CD4-positive, alpha-beta T cell treated with Interleukin-1 beta for 1 hour (primary cell): ENCODE data around the gene TIMM50.
"Not testable (repeated sequence)": the region's sequence is repeated elsewhere in the genome, so short reads cannot be mapped to it uniquely, and the experiment has no call there.

Experiments used
- DNase-seq, 2 donors: peaks; one replicate each; pipeline ENCODE4 v3.0.0-alpha.2; 2020 to 2022

Gene TIMM50

GRCh38 chr19:39480337-39481228 lies at the start of gene TIMM50:
Gene TIMM50, plus strand, starts transcription at chr19:39480838. Its CDS starts 16 bp downstream, at chr19:39480854.
- DNase-seq = peak; percentile 94 to 97

- DNase-seq = no peak
Measured at GRCh38 chr19:39432677-39433025, 48.0 kb upstream of the TIMM50 start.

DNA sequence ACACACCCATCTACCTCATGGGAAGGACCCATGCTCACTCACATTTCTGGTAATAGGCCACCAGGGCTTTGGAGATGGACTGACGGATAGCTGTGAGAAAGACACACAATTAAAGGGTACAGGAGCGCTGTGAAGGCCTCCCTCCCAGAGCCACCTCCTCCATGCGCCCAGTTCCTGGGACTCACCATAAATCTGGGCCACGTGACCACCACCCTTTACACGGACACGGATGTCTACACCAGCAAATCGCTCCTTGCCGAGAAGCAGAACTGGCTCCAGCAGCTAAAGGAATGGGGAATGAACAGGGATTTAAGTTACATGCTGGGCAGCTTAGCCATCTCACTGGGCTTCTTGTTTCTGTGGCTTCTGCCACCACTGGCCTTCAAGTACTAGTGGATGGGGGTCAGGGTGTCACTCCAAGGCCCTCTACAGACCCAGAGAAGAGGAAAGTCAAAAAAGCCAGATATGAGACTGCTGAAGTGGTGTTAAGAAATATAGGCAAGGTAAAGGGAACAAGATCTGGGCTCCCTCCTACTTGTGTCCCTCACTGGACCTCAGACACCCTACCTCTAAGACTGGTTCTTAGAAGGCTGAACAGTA lies 47.1 kb upstream of the TIMM50 start:
- no peak for DNase-seq

- DNase-seq = no peak
Measured at GRCh38 chr19:39434123-39435076, 46.2 kb upstream of the TIMM50 start.

- peak; percentile 99 for DNase-seq
Measured at GRCh38 chr19:39435499-39436349, 44.9 kb upstream of the TIMM50 start, which contains the start of gene RPS16. Gene RPS16, minus strand, starts transcription at chr19:39435949. Its CDS starts 54 bp downstream, at chr19:39435895.

GRCh38 chr19:39436350-39436716 lies 44.3 kb upstream of the TIMM50 start:
- no peak for DNase-seq

- DNase-seq = no peak
Measured at GRCh38 chr19:39438270-39438934, 42.2 kb upstream of the TIMM50 start.

DNA sequence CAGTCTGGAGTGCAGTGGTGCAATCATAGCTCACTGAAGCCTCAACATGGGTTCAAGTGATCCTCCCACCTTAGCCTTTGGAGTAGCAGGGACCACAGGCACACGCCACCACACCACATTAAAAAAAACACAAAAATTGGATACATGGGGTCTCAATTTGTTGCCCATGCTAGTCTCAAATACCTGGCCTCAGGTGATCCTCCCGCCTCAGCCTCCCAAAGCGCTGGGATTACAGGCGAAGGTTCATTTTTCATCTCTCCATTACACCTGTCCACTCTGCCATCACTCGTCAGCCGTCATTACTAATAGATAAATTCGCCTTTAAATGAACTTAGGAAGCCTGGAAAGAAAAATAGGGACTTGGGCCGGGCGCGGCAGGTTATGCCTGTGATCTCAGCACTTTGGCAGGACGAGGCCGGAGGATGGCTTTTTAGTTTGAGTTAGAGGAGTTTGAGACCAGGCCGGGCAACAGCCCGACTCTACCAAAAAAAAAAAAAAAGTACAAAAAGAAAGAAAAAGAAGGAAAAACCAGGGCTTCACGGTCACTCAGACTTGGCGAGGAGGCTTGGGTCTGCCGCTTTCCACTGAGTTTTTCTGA lies 35.9 kb upstream of the TIMM50 start:
- no peak for DNase-seq

GRCh38 chr19:39445196-39446111 lies 35.2 kb upstream of the TIMM50 start, which contains the start of gene SUPT5H:
Gene SUPT5H, plus strand, starts transcription at chr19:39445582. Its CDS starts 309 bp downstream, at chr19:39445891.
- peak; percentile 98 to 99 for DNase-seq

DNA sequence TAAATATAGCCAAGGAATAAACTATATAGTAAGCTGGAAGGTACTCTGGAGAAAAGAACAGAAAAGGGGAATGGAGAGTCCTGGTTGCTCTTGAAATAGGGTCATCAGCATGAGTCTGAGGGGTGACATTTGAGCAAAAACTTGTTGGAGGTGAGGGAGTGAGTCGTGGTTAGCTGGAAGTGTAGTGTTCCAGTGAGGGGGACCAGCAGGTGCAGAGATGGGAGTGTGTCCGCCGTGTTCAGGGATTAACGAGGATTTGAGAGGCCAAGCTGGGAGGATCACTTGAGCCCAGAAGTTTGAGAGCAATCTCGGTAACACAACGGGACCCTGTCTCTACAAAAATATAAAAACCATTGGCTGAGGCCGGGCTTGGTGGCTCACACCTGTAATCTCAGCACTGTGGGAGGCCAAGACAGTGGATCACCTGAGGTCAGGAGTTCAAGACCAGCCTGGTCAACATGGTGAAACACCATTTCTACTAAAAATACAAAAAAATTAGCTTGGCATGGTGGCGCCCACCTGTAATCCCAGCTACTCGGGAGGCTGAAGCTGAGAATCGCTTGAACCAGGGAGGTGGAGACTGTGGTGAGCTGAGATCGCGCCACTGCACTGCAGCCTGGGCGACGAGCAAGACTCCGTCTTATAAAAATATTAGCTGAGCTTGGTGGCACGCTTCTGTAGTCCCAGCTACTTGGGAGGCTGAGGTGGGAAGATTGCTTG lies 34.1 kb upstream of the TIMM50 start:
- no peak for DNase-seq

DNA sequence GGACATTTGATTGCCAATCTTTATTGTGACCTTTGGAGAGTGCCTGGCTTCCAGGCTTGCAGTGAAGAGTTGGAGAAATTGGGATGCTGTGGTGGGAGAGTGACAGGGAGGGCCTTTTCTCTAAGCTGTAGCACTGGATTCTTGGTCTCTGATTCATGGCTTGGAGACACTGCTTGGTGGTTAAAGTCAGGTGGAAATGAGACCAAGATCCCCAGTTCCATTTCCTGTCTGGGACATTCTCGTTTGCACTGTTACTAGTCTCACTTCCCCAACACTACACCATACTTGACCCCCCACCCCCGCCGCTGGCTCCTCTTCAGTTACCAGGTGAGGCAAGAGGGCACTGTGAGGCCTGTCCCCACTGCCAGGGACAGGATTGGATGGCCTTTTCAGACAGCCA lies 32.4 kb upstream of the TIMM50 start:
- DNase-seq = no peak

GRCh38 chr19:39449116-39449797 lies 31.4 kb upstream of the TIMM50 start:
- DNase-seq = no peak

DNA sequence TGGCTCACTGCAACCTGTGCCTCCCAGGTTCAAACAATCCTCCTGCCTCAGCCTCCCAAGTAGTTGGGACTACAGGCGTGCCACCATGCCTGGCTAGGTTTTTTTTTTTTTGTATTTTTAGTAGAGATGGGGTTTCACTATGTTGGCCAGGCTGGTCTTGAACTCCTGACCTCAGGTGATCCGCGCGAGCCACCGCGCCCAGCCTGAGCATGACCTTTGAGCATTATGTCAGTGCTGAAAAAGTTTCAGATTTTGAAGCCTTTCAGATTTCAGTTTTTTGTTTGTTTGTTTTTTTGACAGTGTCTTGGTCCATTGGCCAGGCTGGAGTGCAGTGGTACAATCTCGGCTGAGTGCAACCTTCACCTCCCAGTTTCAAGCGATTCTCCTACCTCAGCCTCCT lies 29.4 kb upstream of the TIMM50 start:
- not testable (repeated sequence) for DNase-seq

- DNase-seq = no peak
Measured at GRCh38 chr19:39463403-39463802, 17.2 kb upstream of the TIMM50 start.

GRCh38 chr19:39465956-39466747 lies 14.5 kb upstream of the TIMM50 start:
- no peak for DNase-seq

- DNase-seq = no peak
Measured at GRCh38 chr19:39467941-39468340, 12.7 kb upstream of the TIMM50 start.

DNA sequence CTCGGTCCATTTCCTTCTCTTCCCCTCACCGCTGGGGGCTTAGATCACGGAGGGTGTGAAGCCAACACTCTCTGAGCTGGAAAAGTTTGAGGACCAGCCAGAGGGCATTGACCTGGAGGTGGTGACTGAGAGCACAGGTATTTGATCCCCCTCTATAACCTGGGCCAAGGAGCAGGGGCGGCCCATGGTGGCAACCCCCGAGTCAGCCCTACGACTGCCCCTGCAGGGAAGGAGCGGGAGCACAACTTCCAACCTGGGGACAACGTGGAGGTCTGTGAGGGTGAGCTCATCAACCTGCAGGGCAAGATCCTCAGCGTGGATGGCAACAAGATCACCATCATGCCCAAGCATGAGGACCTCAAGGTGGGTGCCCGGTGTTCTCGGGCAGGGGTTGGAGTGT lies 11.6 kb upstream of the TIMM50 start:
- DNase-seq = no peak

GRCh38 chr19:39469567-39469966 lies 11.1 kb upstream of the TIMM50 start:
- no peak for DNase-seq
